HepG2 (cell line): ENCODE data around the gene CATSPERE.
A peak's percentile ranks its signal among the peaks of the same experiment; 100 is the strongest.

Source experiments
- ADNP ChIP-seq: sonication (generic); formaldehyde crosslinking; IDR thresholded peaks from 2 replicates; pipeline ENCODE4 v1.4.0; 2020; ENCODE audit warnings: missing genetic modification reagents
- ARHGAP35 ChIP-seq: sonication (generic); formaldehyde crosslinking; IDR thresholded peaks from 2 replicates; pipeline ENCODE4 v1.9.0; 2022; ENCODE audit warnings: mild to moderate bottlenecking, inconsistent platforms, moderate library complexity, missing genetic modification reagents, borderline replicate concordance
- ATF6 ChIP-seq: sonication (generic); formaldehyde crosslinking; conservative IDR thresholded peaks from 2 replicates; pipeline ENCODE4 v1.4.0; 2020; ENCODE audit warnings: missing genetic modification reagents
- EP300 ChIP-seq, 3 experiments: sonication (generic) in 1 of 3; formaldehyde crosslinking in 1 of 3; IDR thresholded peaks; 2 replicates each; pipeline versions ENCODE4 v1.5.1 to v1.6.1; 2011 to 2020; ENCODE audit warnings: low read depth in 2 of 3, low read length in 2 of 3, borderline replicate concordance in 1 of 3, improper control_type of control experiment in 1 of 3, mild to moderate bottlenecking in 1 of 3, missing genetic modification reagents in 1 of 3, moderate library complexity in 1 of 3
- FUBP1 ChIP-seq: sonication (generic); formaldehyde crosslinking; IDR thresholded peaks from 2 replicates; pipeline ENCODE4 v1.5.1; 2020; ENCODE audit warnings: missing genetic modification reagents, mild to moderate bottlenecking, borderline replicate concordance
- MIER2 ChIP-seq: IDR thresholded peaks from 2 replicates; pipeline ENCODE4 v1.6.1; 2016; ENCODE audit warnings: missing biosample characterization, missing genetic modification reagents
- MIER3 ChIP-seq: IDR thresholded peaks from 2 replicates; pipeline ENCODE4 v1.6.1; 2016; ENCODE audit warnings: missing compliant biosample characterization, borderline replicate concordance
- SIN3A ChIP-seq: IDR thresholded peaks from 2 replicates; pipeline ENCODE4 v1.6.1; 2011; ENCODE audit warnings: low read depth, mild to moderate bottlenecking, control low read depth, low read length, borderline replicate concordance
- TCF7L2 ChIP-seq: IDR thresholded peaks from 2 replicates; pipeline ENCODE4 v1.6.1; 2011; ENCODE audit warnings: mild to moderate bottlenecking, low read depth, low read length, moderate library complexity
- ZBTB2 ChIP-seq: sonication (generic); formaldehyde crosslinking; IDR thresholded peaks from 2 replicates; pipeline ENCODE4 v1.8.0; 2022; ENCODE audit warnings: low read depth, missing genetic modification reagents
- ZBTB26 ChIP-seq: IDR thresholded peaks from 2 replicates; pipeline ENCODE4 v1.6.1; 2016; ENCODE audit warnings: missing compliant biosample characterization, missing genetic modification reagents, borderline replicate concordance
- ZKSCAN8 ChIP-seq: IDR thresholded peaks from 2 replicates; pipeline ENCODE4 v1.6.1; 2016; ENCODE audit warnings: borderline replicate concordance, missing genetic modification reagents, missing compliant biosample characterization
- ZNF777 ChIP-seq: sonication (generic); formaldehyde crosslinking; IDR thresholded peaks from 2 replicates; pipeline ENCODE4 v1.4.0; 2020; ENCODE audit warnings: missing genetic modification reagents

- TF ChIP-seq ZNF777 (peak; percentile 1; the same call in 1 of the 2 replicates), EP300 (IDR thresholded peaks at IDR 0.05; ENCODE audit: low read depth in 2 of 2, low read length in 2 of 2) (no peak), EP300 (CRISPR knock-in tag; IDR thresholded peaks at IDR 0.05; ENCODE audit: borderline replicate concordance) (no peak), ZBTB26 (CRISPR knock-in tag) (0 out of 2 replicates have a peak, but pooled peaks have one; percentile 18), ZBTB2 (CRISPR knock-in tag) (no peak), SIN3A (no peak), ADNP (CRISPR knock-in tag) (no peak), TCF7L2 (no peak), FUBP1 (CRISPR knock-in tag) (no peak), ATF6 (CRISPR knock-in tag) (no peak), MIER2 (CRISPR knock-in tag) (no peak), ZKSCAN8 (CRISPR knock-in tag) (no peak), MIER3 (no peak), ARHGAP35 (CRISPR knock-in tag) (no peak)
These were observed 192.5 kb downstream of the CATSPERE start for GRCh38 chr1:244653439-244654107.
